ENCODE data around the gene MCAM. TPM values are rescaled to one million over a fixed set of nuclear protein-coding genes. Genes with fewer than 3 reads are reported as not detected.

MCAM gene
- total RNA-seq, 3 donors from 2014 or later (not counting 1 experiment from before 2014, with no cell fraction given), result 0.11 to 2.0 (median 0.19) TPM

DNA sequence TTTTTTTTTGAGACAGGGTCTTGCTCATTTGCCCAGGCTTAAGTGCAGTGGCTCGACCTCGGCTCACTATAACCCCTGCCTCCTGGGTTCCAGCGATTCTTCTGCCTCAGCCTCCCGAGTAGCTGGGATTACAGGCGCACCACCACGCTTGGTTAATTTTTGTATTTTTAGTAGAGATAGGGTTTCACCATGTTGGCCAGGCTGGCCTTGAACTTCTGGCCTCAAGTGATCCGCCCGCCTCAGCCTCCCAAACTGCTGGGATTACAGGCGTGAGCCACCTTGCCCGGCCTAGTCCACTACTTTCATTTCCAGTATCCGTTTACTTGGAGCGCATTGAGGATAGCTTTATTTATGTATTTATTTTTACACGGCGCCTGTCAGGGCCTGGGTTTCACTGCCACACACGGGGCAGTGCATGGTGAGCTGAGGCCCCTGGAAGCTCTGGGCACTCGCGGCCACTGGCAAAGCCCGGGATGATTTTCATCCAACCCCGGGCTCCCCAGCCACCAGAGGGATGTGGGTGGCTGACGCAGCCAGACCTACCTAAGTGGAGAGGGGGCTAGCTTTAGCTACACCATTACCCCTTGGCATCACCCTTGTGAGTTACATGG lies 6.1 kb upstream of the MCAM start:
- WGBS (ENCODE audit: insufficient coverage), result 91% methylated on average over 20 of the region's 20 CpGs
- ATAC-seq (no peak), DNase-seq (no peak)
- H3K27me3 ChIP-seq (ENCODE audit: control insufficient read depth, insufficient read depth, low read length), result peaks cover 5% of the 10 kb centered on the region
- H3K4me3 ChIP-seq (ENCODE audit: low read length), result no peak overlapping the region
- intact Hi-C loops (cut with micrococcal nuclease), result loop anchor here (5.0 kb wide), 1 partner anchor 116 kb away; the partner anchor contains the start of gene CBL
- no peaks in the 10 kb centered on the region for H3K9me3 ChIP-seq (ENCODE audit: control insufficient read depth, insufficient read depth, low read length)
- peaks cover 24% of the 10 kb centered on the region for H3K4me1 ChIP-seq (ENCODE audit: control insufficient read depth, insufficient read depth, low read length)
- no peaks in the 10 kb centered on the region for H3K36me3 Mint-ChIP-seq
- H3K27ac ChIP-seq (ENCODE audit: low read length), result no peak overlapping the region
- TF ChIP-seq, protein P1, sequence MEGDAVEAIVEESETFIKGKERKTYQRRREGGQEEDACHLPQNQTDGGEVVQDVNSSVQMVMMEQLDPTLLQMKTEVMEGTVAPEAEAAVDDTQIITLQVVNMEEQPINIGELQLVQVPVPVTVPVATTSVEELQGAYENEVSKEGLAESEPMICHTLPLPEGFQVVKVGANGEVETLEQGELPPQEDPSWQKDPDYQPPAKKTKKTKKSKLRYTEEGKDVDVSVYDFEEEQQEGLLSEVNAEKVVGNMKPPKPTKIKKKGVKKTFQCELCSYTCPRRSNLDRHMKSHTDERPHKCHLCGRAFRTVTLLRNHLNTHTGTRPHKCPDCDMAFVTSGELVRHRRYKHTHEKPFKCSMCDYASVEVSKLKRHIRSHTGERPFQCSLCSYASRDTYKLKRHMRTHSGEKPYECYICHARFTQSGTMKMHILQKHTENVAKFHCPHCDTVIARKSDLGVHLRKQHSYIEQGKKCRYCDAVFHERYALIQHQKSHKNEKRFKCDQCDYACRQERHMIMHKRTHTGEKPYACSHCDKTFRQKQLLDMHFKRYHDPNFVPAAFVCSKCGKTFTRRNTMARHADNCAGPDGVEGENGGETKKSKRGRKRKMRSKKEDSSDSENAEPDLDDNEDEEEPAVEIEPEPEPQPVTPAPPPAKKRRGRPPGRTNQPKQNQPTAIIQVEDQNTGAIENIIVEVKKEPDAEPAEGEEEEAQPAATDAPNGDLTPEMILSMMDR (IDR thresholded peaks at IDR 0.05), result no peak
- no peak overlapping the region for H3K27ac Mint-ChIP-seq
- no peaks in the 10 kb centered on the region for H3K36me3 ChIP-seq (ENCODE audit: control insufficient read depth, insufficient read depth, low read length)
- H3K9me3 Mint-ChIP-seq, result no peaks in the 10 kb centered on the region
- H3K27me3 Mint-ChIP-seq (ENCODE audit: low read depth in 2 of 2), result peaks cover 18 to 27% of the 10 kb centered on the region in 2 donors
- H3K4me1 Mint-ChIP-seq, result peaks cover 0 to 32% of the 10 kb centered on the region in 2 donors
- H3K4me3 Mint-ChIP-seq, result no peak overlapping the region

DNA sequence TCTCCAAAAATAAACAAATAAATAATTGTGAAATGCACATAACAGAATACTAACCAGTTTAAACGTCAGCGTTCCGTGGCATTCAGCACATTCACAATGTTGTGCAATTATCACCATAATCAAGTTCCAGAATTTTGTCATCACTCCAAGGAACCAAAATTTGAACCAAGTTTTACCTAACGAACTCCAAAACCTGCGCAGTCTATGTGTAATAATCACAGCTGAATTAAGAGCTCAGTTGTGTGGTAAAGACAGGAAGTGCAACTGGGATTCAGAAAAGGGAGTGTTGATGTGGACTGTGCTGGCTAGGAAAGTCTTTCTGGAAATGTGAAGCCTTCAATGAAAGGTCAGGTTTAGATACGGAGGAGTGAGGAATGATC lies 5.4 kb upstream of the MCAM start:
- Histone ChIP-seq H3K27ac (ENCODE audit: low read length) (no peak overlapping the region), H3K4me1 (ENCODE audit: control insufficient read depth, insufficient read depth, low read length) (peaks cover 24% of the 10 kb centered on the region), H3K36me3 (ENCODE audit: control insufficient read depth, insufficient read depth, low read length) (no peaks in the 10 kb centered on the region), H3K4me3 (ENCODE audit: low read length) (no peak overlapping the region), H3K9me3 (ENCODE audit: control insufficient read depth, insufficient read depth, low read length) (no peaks in the 10 kb centered on the region), H3K27me3 (ENCODE audit: control insufficient read depth, insufficient read depth, low read length) (peaks cover 9% of the 10 kb centered on the region)
- WGBS (ENCODE audit: insufficient coverage), result 80% methylated on average over 6 of the region's 6 CpGs
- H3K4me3 Mint-ChIP-seq, result no peak overlapping the region
- peaks cover 0 to 32% of the 10 kb centered on the region in 2 donors for H3K4me1 Mint-ChIP-seq
- intact Hi-C loops (cut with micrococcal nuclease), result loop anchor here (5.0 kb wide), 1 partner anchor 115 kb away; the partner anchor contains the start of gene CBL
- no peaks in the 10 kb centered on the region for H3K36me3 Mint-ChIP-seq
- TF ChIP-seq, protein P1 (IDR thresholded peaks at IDR 0.05), result no peak
- ATAC-seq, result no peak
- no peak for DNase-seq
- no peaks in the 10 kb centered on the region for H3K9me3 Mint-ChIP-seq
- H3K27me3 Mint-ChIP-seq (ENCODE audit: low read depth in 2 of 2), result peaks cover 18 to 27% of the 10 kb centered on the region in 2 donors
- H3K27ac Mint-ChIP-seq, result no peak overlapping the region

- H3K4me1 ChIP-seq (ENCODE audit: control insufficient read depth, insufficient read depth, low read length), result peaks cover 32% of the 10 kb centered on the region
- intact Hi-C loops (cut with micrococcal nuclease), result loop anchor here (5.0 kb wide), 1 partner anchor 114 kb away; the partner anchor contains the start of gene CBL
- ATAC-seq (peak; percentile 68 to 79 (median 77)), DNase-seq (peak in 1 of 2 donors; percentile 69)
- Mint-ChIP-seq H3K27ac (peak overlapping the region in 1 of 2 donors; percentile 81), H3K9me3 (no peaks in the 10 kb centered on the region), H3K4me3 (peak overlapping the region; percentile 84), H3K4me1 (peaks cover 0 to 33% of the 10 kb centered on the region in 2 donors), H3K36me3 (no peaks in the 10 kb centered on the region), H3K27me3 (ENCODE audit: low read depth in 2 of 2) (peaks cover 23 to 27% of the 10 kb centered on the region in 2 donors)
- no peaks in the 10 kb centered on the region for H3K36me3 ChIP-seq (ENCODE audit: control insufficient read depth, insufficient read depth, low read length)
- peak overlapping the region; percentile 52 for H3K4me3 ChIP-seq (ENCODE audit: low read length)
- H3K27me3 ChIP-seq (ENCODE audit: control insufficient read depth, insufficient read depth, low read length), result peaks cover 17% of the 10 kb centered on the region
- TF ChIP-seq, protein P1 (IDR thresholded peaks at IDR 0.05), result no peak
- 2% methylated on average over 56 of the region's 60 CpGs for WGBS (ENCODE audit: insufficient coverage)
- H3K9me3 ChIP-seq (ENCODE audit: control insufficient read depth, insufficient read depth, low read length), result no peaks in the 10 kb centered on the region
- peak overlapping the region; percentile 47 for H3K27ac ChIP-seq (ENCODE audit: low read length)
Measured at GRCh38 chr11:119320776-119321524, 4.0 kb upstream of the MCAM start.

Data from natural killer cell (primary cell).